ENCODE results near the gene ACSF3.
"Not testable (repeated sequence)": the region's sequence is repeated elsewhere in the genome, so short reads cannot be mapped to it uniquely, and the experiment has no call there.

DNA sequence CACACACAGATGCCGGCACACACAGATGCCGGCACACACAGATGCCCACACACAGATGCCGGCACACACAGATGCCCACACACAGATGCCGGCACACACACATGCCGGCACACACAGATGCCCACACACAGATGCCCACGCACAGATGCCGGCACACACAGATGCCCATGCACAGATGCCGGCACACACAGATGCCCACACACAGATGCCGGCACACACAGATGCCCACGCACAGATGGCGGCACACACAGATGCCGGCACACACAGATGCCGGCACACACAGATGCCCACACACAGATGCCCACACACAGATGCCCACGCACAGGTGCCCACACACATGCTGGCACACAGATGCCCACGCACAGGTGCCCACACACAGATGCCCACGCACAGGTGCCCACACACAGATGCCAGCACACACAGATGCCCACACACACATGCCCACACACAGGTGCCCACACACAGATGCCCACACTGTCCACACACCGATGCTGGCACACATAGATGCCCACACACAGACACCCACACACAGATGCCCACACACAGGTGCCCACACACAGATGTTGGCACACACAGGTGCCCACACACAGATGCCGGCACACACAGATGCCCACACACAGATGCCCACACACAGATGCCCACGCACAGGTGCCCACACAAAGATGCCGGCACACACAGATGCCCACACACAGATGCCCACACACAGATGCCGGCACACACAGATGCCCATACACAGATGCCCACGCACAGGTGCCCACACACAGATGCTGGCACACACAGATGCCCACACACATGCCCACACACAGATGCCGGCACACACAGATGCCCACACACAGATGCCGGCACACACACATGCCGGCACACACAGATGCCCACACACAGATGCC, 95.1 kb downstream of the ACSF3 start:
- TF ChIP-seq, protein P1, sequence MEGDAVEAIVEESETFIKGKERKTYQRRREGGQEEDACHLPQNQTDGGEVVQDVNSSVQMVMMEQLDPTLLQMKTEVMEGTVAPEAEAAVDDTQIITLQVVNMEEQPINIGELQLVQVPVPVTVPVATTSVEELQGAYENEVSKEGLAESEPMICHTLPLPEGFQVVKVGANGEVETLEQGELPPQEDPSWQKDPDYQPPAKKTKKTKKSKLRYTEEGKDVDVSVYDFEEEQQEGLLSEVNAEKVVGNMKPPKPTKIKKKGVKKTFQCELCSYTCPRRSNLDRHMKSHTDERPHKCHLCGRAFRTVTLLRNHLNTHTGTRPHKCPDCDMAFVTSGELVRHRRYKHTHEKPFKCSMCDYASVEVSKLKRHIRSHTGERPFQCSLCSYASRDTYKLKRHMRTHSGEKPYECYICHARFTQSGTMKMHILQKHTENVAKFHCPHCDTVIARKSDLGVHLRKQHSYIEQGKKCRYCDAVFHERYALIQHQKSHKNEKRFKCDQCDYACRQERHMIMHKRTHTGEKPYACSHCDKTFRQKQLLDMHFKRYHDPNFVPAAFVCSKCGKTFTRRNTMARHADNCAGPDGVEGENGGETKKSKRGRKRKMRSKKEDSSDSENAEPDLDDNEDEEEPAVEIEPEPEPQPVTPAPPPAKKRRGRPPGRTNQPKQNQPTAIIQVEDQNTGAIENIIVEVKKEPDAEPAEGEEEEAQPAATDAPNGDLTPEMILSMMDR (IDR thresholded peaks at IDR 0.05; ENCODE audit: poor library complexity): not testable (repeated sequence)
- not testable (repeated sequence) for TF ChIP-seq EZH2 (IDR thresholded peaks at IDR 0.05; ENCODE audit: borderline replicate concordance)

All from hepatocyte (in vitro differentiated cells).